Liver (tissue), 3 donors: Measurements from ENCODE around the gene DUSP14.

Experiments used
- CTCF ChIP-seq: fragments of 150-350 bp; IDR thresholded peaks from 2 replicates; pipeline ENCODE4 v1.5.1; 2017; ENCODE audit warnings: improper control_type of control experiment, low read depth, low read length; ENCODE audit not compliant: missing input control
- FOXA1 ChIP-seq: IDR thresholded peaks from 2 replicates; pipeline ENCODE4 v1.6.1; 2016; ENCODE audit warnings: antibody characterized with exemption
- NR2F2 ChIP-seq: IDR thresholded peaks from 2 replicates; pipeline ENCODE4 v1.6.1; 2016; ENCODE audit warnings: antibody characterized with exemption
- TF ChIP-seq, protein P1 (sequence below): IDR thresholded peaks from 2 replicates; pipeline ENCODE4 v1.6.1; 2016; ENCODE audit warnings: antibody characterized with exemption, mild to moderate bottlenecking
- TF ChIP-seq, protein P2 (sequence below): IDR thresholded peaks from 2 replicates; pipeline ENCODE4 v1.6.1; 2016; ENCODE audit warnings: antibody characterized with exemption
- donor health status: healthy.
- donor health status: healthy.

GRCh38 chr17:37558299-37558698, 68.6 kb downstream of the DUSP14 start:
- TF ChIP-seq CTCF (no peak), FOXA1 (no peak), NR2F2 (no peak)
- TF ChIP-seq, protein P1, sequence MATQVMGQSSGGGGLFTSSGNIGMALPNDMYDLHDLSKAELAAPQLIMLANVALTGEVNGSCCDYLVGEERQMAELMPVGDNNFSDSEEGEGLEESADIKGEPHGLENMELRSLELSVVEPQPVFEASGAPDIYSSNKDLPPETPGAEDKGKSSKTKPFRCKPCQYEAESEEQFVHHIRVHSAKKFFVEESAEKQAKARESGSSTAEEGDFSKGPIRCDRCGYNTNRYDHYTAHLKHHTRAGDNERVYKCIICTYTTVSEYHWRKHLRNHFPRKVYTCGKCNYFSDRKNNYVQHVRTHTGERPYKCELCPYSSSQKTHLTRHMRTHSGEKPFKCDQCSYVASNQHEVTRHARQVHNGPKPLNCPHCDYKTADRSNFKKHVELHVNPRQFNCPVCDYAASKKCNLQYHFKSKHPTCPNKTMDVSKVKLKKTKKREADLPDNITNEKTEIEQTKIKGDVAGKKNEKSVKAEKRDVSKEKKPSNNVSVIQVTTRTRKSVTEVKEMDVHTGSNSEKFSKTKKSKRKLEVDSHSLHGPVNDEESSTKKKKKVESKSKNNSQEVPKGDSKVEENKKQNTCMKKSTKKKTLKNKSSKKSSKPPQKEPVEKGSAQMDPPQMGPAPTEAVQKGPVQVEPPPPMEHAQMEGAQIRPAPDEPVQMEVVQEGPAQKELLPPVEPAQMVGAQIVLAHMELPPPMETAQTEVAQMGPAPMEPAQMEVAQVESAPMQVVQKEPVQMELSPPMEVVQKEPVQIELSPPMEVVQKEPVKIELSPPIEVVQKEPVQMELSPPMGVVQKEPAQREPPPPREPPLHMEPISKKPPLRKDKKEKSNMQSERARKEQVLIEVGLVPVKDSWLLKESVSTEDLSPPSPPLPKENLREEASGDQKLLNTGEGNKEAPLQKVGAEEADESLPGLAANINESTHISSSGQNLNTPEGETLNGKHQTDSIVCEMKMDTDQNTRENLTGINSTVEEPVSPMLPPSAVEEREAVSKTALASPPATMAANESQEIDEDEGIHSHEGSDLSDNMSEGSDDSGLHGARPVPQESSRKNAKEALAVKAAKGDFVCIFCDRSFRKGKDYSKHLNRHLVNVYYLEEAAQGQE: no peak
- TF ChIP-seq, protein P2, sequence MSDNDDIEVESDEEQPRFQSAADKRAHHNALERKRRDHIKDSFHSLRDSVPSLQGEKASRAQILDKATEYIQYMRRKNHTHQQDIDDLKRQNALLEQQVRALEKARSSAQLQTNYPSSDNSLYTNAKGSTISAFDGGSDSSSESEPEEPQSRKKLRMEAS: no peak
